Measurements from ENCODE around the gene SAMD11. TPM values are rescaled to one million over a fixed set of nuclear protein-coding genes. Genes with fewer than 3 reads are reported as not detected.
"Not testable (repeated sequence)": the region's sequence is repeated elsewhere in the genome, so short reads cannot be mapped to it uniquely, and the experiment has no call there.

Gene SAMD11
- total RNA-seq, 1 experiment from 2014 or later: 1.1 TPM

- no peak for DNase-seq (ENCODE audit: low read depth)
Measured at GRCh38 chr1:943545-944340, 20.0 kb downstream of the SAMD11 start.

GRCh38 chr1:944341-945325 is 20.9 kb downstream of the SAMD11 start:
- no peak for DNase-seq (ENCODE audit: low read depth)

- no peak for DNase-seq (ENCODE audit: low read depth)
Measured at GRCh38 chr1:945688-946556, 22.2 kb downstream of the SAMD11 start.

GRCh38 chr1:946811-947210 is 23.1 kb downstream of the SAMD11 start:
- not testable (repeated sequence) for DNase-seq (ENCODE audit: low read depth)

GRCh38 chr1:947958-948357 is 24.2 kb downstream of the SAMD11 start:
- DNase-seq (ENCODE audit: low read depth): no peak

GRCh38 chr1:950268-950667 is 26.5 kb downstream of the SAMD11 start:
- DNase-seq (ENCODE audit: low read depth): no peak

- DNase-seq (ENCODE audit: low read depth): no peak
Measured at GRCh38 chr1:950881-951280, 27.2 kb downstream of the SAMD11 start.

- no peak for DNase-seq (ENCODE audit: low read depth)
Measured at GRCh38 chr1:951364-951763, 27.6 kb downstream of the SAMD11 start.

GRCh38 chr1:952201-952600 is 28.5 kb downstream of the SAMD11 start:
- no peak for DNase-seq (ENCODE audit: low read depth)

GRCh38 chr1:952603-953002 is 28.9 kb downstream of the SAMD11 start:
- DNase-seq (ENCODE audit: low read depth): no peak

GRCh38 chr1:953524-954320 is 30.0 kb downstream of the SAMD11 start:
- DNase-seq (ENCODE audit: low read depth): no peak

- no peak for DNase-seq (ENCODE audit: low read depth)
Measured at GRCh38 chr1:954927-955326, 31.2 kb downstream of the SAMD11 start.

- no peak for DNase-seq (ENCODE audit: low read depth)
Measured at GRCh38 chr1:955474-955873, 31.8 kb downstream of the SAMD11 start.

GRCh38 chr1:956636-957035 is 32.9 kb downstream of the SAMD11 start:
- no peak for DNase-seq (ENCODE audit: low read depth)

GRCh38 chr1:958823-959730 is 35.4 kb downstream of the SAMD11 start, which contains the start of gene NOC2L:
NOC2L (minus strand) TSS chr1:959256; CDS start chr1:959240, 16 bp downstream.
- DNase-seq (ENCODE audit: low read depth): peak; percentile 81

GRCh38 chr1:959731-960362 is 36.1 kb downstream of the SAMD11 start:
- no peak for DNase-seq (ENCODE audit: low read depth)

GRCh38 chr1:960363-961131 is 36.8 kb downstream of the SAMD11 start, which contains the start of gene KLHL17:
KLHL17 (plus strand) TSS chr1:960584; CDS start chr1:960694, 110 bp downstream.
- peak; percentile 59 for DNase-seq (ENCODE audit: low read depth)

- no peak for DNase-seq (ENCODE audit: low read depth)
Measured at GRCh38 chr1:961132-961669, 37.5 kb downstream of the SAMD11 start.
